GM11168 (cell line): ENCODE results near the gene BCAS1.
"Not testable (repeated sequence)": the region's sequence is repeated elsewhere in the genome, so short reads cannot be mapped to it uniquely, and the experiment has no call there.

Experiments
- in situ Hi-C: fragments of 300-500 bp; cut with MboI; formaldehyde crosslinking; loops from one replicate; pipeline ENCODE4 v1.12.0; 2022; ENCODE audit warnings: low sequenced_read_pairs; ENCODE audit not compliant: unreplicated experiment

BCAS1 gene

GRCh38 chr20:54027704-54028103, 42.7 kb downstream of the BCAS1 start:
- in situ Hi-C loops: no loop called here

GRCh38 chr20:54026295-54027064, 43.9 kb downstream of the BCAS1 start:
- in situ Hi-C loops: no loop called here

GRCh38 chr20:54025251-54025771, 45.1 kb downstream of the BCAS1 start:
- in situ Hi-C loops: no loop called here

- in situ Hi-C loops: no loop called here
These were observed 47.0 kb downstream of the BCAS1 start for GRCh38 chr20:54023406-54023805.

- in situ Hi-C loops: no loop called here
These were observed 48.8 kb downstream of the BCAS1 start for GRCh38 chr20:54021446-54022235.

- in situ Hi-C loops: no loop called here
These were observed 49.5 kb downstream of the BCAS1 start for GRCh38 chr20:54020868-54021267.

GRCh38 chr20:54020348-54020747, 50.0 kb downstream of the BCAS1 start:
- in situ Hi-C loops: no loop called here

GRCh38 chr20:54019585-54019984, 50.8 kb downstream of the BCAS1 start:
- in situ Hi-C loops: no loop called here

GRCh38 chr20:54019127-54019526, 51.3 kb downstream of the BCAS1 start:
- in situ Hi-C loops: no loop called here

GRCh38 chr20:54017846-54018245, 52.5 kb downstream of the BCAS1 start:
- in situ Hi-C loops: no loop called here

- in situ Hi-C loops: no loop called here
These were observed 54.9 kb downstream of the BCAS1 start for GRCh38 chr20:54015496-54015895.

- in situ Hi-C loops: no loop called here
These were observed 56.0 kb downstream of the BCAS1 start for GRCh38 chr20:54014293-54014926.

- in situ Hi-C loops: no loop called here
These were observed 56.9 kb downstream of the BCAS1 start for GRCh38 chr20:54013471-54013870.

- in situ Hi-C loops: no loop called here
These were observed 59.0 kb downstream of the BCAS1 start for GRCh38 chr20:54011346-54011745.

GRCh38 chr20:54006216-54006615, 64.2 kb downstream of the BCAS1 start:
- in situ Hi-C loops: not testable (repeated sequence)

- in situ Hi-C loops: no loop called here
These were observed 64.9 kb downstream of the BCAS1 start for GRCh38 chr20:54005524-54005923.

GRCh38 chr20:54004445-54004844, 65.9 kb downstream of the BCAS1 start:
- in situ Hi-C loops: no loop called here

- in situ Hi-C loops: no loop called here
These were observed 67.7 kb downstream of the BCAS1 start for GRCh38 chr20:54002741-54003140.

GRCh38 chr20:54002056-54002575, 68.3 kb downstream of the BCAS1 start:
- in situ Hi-C loops: no loop called here

GRCh38 chr20:54000914-54001313, 69.5 kb downstream of the BCAS1 start:
- in situ Hi-C loops: no loop called here

- in situ Hi-C loops: no loop called here
These were observed 70.1 kb downstream of the BCAS1 start for GRCh38 chr20:54000262-54000661.
